Measurements from ENCODE around the gene SCARB2. TPM values are rescaled to one million over a fixed set of nuclear protein-coding genes. Genes with fewer than 3 reads are reported as not detected.

The SCARB2 gene
- total and polyA plus RNA-seq, 2 experiments from 2014 or later, result 17.7 to 41.0 TPM

- TF ChIP-seq, protein P1, sequence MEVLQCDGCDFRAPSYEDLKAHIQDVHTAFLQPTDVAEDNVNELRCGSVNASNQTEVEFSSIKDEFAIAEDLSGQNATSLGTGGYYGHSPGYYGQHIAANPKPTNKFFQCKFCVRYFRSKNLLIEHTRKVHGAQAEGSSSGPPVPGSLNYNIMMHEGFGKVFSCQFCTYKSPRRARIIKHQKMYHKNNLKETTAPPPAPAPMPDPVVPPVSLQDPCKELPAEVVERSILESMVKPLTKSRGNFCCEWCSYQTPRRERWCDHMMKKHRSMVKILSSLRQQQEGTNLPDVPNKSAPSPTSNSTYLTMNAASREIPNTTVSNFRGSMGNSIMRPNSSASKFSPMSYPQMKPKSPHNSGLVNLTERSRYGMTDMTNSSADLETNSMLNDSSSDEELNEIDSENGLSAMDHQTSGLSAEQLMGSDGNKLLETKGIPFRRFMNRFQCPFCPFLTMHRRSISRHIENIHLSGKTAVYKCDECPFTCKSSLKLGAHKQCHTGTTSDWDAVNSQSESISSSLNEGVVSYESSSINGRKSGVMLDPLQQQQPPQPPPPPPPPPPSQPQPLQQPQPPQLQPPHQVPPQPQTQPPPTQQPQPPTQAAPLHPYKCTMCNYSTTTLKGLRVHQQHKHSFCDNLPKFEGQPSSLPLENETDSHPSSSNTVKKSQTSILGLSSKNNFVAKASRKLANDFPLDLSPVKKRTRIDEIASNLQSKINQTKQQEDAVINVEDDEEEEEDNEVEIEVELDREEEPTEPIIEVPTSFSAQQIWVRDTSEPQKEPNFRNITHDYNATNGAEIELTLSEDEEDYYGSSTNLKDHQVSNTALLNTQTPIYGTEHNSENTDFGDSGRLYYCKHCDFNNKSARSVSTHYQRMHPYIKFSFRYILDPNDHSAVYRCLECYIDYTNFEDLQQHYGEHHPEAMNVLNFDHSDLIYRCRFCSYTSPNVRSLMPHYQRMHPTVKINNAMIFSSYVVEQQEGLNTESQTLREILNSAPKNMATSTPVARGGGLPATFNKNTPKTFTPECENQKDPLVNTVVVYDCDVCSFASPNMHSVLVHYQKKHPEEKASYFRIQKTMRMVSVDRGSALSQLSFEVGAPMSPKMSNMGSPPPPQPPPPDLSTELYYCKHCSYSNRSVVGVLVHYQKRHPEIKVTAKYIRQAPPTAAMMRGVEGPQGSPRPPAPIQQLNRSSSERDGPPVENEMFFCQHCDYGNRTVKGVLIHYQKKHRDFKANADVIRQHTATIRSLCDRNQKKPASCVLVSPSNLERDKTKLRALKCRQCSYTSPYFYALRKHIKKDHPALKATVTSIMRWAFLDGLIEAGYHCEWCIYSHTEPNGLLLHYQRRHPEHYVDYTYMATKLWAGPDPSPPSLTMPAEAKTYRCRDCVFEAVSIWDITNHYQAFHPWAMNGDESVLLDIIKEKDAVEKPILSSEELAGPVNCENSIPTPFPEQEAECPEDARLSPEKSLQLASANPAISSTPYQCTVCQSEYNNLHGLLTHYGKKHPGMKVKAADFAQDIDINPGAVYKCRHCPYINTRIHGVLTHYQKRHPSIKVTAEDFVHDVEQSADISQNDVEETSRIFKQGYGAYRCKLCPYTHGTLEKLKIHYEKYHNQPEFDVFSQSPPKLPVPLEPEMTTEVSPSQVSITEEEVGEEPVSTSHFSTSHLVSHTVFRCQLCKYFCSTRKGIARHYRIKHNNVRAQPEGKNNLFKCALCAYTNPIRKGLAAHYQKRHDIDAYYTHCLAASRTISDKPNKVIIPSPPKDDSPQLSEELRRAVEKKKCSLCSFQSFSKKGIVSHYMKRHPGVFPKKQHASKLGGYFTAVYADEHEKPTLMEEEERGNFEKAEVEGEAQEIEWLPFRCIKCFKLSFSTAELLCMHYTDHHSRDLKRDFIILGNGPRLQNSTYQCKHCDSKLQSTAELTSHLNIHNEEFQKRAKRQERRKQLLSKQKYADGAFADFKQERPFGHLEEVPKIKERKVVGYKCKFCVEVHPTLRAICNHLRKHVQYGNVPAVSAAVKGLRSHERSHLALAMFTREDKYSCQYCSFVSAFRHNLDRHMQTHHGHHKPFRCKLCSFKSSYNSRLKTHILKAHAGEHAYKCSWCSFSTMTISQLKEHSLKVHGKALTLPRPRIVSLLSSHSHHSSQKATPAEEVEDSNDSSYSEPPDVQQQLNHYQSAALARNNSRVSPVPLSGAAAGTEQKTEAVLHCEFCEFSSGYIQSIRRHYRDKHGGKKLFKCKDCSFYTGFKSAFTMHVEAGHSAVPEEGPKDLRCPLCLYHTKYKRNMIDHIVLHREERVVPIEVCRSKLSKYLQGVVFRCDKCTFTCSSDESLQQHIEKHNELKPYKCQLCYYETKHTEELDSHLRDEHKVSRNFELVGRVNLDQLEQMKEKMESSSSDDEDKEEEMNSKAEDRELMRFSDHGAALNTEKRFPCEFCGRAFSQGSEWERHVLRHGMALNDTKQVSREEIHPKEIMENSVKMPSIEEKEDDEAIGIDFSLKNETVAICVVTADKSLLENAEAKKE (CRISPR knock-in tag; IDR thresholded peaks at IDR 0.05), result no peak
- TF ChIP-seq EZH2phosphoT487 (IDR thresholded peaks at IDR 0.05; ENCODE audit: unreplicated experiment), result no peak
- TF ChIP-seq, protein P2, sequence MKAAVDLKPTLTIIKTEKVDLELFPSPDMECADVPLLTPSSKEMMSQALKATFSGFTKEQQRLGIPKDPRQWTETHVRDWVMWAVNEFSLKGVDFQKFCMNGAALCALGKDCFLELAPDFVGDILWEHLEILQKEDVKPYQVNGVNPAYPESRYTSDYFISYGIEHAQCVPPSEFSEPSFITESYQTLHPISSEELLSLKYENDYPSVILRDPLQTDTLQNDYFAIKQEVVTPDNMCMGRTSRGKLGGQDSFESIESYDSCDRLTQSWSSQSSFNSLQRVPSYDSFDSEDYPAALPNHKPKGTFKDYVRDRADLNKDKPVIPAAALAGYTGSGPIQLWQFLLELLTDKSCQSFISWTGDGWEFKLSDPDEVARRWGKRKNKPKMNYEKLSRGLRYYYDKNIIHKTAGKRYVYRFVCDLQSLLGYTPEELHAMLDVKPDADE (IDR thresholded peaks at IDR 0.05), result no peak
- no peak for TF ChIP-seq STAT1 (IDR thresholded peaks at IDR 0.05; ENCODE audit: unreplicated experiment)
- TF ChIP-seq CREB1 (CRISPR knock-in tag; IDR thresholded peaks at IDR 0.05; ENCODE audit: low read depth), result no peak
- TF ChIP-seq, protein P3, sequence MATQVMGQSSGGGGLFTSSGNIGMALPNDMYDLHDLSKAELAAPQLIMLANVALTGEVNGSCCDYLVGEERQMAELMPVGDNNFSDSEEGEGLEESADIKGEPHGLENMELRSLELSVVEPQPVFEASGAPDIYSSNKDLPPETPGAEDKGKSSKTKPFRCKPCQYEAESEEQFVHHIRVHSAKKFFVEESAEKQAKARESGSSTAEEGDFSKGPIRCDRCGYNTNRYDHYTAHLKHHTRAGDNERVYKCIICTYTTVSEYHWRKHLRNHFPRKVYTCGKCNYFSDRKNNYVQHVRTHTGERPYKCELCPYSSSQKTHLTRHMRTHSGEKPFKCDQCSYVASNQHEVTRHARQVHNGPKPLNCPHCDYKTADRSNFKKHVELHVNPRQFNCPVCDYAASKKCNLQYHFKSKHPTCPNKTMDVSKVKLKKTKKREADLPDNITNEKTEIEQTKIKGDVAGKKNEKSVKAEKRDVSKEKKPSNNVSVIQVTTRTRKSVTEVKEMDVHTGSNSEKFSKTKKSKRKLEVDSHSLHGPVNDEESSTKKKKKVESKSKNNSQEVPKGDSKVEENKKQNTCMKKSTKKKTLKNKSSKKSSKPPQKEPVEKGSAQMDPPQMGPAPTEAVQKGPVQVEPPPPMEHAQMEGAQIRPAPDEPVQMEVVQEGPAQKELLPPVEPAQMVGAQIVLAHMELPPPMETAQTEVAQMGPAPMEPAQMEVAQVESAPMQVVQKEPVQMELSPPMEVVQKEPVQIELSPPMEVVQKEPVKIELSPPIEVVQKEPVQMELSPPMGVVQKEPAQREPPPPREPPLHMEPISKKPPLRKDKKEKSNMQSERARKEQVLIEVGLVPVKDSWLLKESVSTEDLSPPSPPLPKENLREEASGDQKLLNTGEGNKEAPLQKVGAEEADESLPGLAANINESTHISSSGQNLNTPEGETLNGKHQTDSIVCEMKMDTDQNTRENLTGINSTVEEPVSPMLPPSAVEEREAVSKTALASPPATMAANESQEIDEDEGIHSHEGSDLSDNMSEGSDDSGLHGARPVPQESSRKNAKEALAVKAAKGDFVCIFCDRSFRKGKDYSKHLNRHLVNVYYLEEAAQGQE (IDR thresholded peaks at IDR 0.05; ENCODE audit: unreplicated experiment), result no peak
- no peak for TF ChIP-seq ZNF114 (CRISPR knock-in tag; IDR thresholded peaks at IDR 0.05)
These were observed 5.4 kb downstream of the SCARB2 start (continued) for GRCh38 chr4:76208005-76208765.
